DLD1 (cell line): ENCODE data around the gene NRARP.

Experiments
- in situ Hi-C: cut with HindIII; loops from 2 replicates; pipeline ENCODE4 v1.10.0; 2017; ENCODE audit warnings: low sequenced_read_pairs

The NRARP gene

GRCh38 chr9:137311986-137312851 is 10.1 kb upstream of the NRARP start:
- in situ Hi-C loops, result no loop called here

DNA sequence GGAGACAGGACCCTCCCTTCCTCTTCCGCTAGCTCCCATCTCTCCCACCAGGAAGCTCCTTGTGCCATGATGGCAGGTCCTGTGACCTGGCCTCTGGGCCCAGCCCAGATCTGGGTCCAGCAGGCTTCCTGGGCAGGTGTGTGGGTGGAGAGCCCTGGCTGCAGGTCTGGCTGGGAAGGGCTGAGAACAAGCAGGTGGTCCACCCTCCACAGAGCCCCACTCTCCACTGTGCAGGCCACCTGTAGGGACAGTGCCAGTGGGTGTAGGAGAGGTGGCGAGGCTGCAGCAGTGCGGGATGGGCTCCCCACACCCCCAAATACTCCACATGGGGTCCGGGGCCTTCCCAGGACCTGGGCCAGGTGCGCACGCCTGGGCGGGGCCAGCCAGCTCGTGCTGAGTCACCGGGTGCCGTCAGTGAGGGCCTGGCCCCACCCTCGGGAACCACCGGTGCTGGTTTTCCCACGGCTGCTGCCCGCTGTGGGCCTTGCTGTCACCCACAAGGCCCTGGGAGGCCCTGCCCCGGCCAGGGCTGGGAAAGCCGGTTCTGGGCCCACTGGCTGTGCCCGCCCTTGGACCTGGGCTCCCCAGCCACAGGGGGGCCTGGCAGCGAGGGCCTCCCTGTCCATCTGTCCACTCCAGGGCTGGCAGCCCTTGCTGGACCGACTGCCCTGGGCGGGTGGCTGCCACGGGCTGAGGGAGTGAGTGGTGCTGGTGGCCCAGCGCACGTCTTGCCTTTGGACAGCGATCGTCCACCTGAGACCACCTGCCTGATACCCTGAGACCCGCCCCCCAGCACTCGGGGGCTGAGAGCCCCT is 9.3 kb upstream of the NRARP start:
- in situ Hi-C loops, result no loop called here

GRCh38 chr9:137310189-137311052 is 8.3 kb upstream of the NRARP start:
- in situ Hi-C loops, result no loop called here

GRCh38 chr9:137309368-137310188 is 7.5 kb upstream of the NRARP start:
- in situ Hi-C loops, result no loop called here

DNA sequence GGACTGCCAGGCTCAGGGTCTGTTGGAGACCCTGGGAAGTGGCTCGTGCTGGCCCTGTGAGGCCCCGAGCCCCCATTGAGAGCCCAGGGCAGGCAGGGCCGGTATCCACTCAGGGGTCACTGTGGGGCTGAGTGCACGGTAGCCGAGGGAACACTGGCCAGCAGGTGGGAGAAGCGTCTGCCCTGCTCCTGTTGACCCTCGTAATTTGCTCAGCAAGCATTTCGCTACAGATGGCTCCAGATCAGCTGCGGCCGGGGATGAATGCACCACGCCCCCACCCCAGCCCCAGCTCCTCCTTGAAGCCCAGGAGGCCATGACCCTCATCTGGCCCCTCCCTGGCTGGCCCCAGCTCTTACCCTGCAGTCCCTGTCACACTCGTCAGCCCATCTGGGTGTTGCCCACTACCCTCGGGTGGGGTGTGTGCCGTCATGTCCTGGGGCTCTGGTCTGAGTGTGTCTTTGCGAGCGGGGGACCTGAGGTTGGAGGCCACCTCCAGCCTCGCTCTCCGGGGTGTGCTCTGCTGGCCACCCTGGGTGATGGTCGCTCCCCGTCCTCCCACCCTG is 6.1 kb upstream of the NRARP start:
- in situ Hi-C loops, result no loop called here

- in situ Hi-C loops, result no loop called here
Measured at GRCh38 chr9:137307255-137308056, 5.4 kb upstream of the NRARP start.

- in situ Hi-C loops, result no loop called here
Measured at GRCh38 chr9:137306850-137307254, 4.8 kb upstream of the NRARP start.

DNA sequence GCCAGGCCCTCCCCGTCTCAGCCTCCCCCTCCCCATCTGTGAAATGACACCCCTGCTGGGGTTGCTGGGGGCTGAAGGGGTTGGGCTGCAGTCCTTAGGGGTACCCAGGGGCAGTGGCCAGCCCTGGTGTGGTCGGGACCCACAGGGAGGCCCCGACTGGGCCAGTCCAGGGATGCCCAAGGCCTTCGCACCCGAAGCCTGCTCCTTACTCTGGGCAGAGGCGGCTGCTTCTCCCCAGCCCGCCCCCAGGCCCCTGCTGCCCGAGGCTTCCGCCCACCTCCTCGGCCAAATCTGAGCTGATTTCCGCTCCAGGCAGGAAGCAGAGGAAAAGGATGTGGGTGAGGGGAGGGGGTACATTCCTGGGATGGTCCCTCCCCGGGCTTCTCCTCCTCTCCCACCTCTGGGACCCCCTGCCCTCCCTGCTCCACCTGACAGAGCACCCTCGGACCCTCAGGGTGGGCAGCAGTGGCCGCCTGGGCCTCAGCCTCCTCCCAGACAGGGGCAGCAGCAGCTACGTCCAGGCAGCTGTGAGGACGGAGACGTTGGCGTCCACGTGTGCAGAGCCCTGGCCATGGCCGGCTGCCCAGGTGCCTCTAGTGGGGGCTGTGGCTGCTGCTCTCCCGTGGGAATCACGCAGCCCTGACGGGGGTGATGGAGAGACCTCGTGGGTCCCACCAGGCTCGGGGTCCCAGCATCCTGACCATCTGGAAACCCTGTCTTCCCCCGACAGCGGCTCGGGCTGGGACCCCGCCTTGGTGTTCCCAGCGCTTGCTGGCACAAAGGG is 4.2 kb upstream of the NRARP start:
- in situ Hi-C loops, result no loop called here

DNA sequence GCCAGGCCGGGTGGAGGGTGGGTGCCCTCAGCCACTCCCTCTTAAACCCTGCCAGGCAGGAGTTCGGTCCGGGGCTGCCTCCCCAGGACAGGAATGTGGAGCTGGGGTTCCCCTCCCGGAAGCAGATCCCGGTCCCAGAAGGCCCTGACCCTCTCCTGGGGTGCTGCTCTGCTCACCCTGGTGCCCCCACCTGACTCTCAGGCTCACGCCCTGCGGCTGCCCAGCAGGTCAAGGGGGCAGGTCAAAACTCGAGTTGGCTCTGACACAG is 3.7 kb upstream of the NRARP start:
- in situ Hi-C loops, result no loop called here

GRCh38 chr9:137305060-137305797 is 3.2 kb upstream of the NRARP start:
- in situ Hi-C loops, result no loop called here

GRCh38 chr9:137304383-137305059 is 2.5 kb upstream of the NRARP start:
- in situ Hi-C loops, result no loop called here

- in situ Hi-C loops, result no loop called here
Measured at GRCh38 chr9:137303893-137304382, 1.9 kb upstream of the NRARP start.

DNA sequence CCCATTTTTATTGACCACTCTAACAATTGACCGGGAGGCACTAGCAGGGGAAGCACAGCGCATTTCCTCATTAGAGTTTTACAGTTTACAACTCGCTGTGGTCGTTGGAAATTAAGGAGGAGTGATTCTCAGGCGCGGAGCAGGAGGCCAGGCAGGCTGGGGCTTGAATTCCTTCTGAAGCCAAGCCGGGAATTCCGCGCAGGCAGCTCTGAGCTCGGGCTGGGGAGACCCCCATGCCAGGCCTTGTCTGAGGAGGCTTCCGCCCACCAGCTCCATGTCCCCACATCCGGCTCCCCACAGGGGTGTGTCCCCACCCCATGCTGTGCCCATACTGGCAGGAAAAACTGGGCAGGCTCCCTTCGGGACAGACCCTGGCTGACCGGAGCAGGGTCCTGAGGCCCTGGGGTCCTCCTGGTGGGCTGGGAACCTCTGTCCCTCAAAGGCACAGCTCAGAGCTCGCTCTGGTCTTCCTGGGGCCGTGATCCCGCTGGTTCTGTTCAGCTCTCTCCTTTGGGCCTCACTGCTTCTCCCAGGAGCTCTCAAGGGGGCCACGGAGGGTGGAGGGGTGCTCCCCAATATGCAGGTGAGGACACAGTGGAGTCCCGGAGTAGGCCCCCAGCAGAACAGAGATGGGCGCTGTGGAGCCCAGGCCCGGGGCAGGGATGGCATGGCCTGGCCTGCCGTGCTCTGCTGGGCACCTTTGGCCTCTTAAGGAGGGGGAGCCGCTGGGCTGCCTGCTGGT is 1.3 kb upstream of the NRARP start:
- in situ Hi-C loops, result no loop called here

DNA sequence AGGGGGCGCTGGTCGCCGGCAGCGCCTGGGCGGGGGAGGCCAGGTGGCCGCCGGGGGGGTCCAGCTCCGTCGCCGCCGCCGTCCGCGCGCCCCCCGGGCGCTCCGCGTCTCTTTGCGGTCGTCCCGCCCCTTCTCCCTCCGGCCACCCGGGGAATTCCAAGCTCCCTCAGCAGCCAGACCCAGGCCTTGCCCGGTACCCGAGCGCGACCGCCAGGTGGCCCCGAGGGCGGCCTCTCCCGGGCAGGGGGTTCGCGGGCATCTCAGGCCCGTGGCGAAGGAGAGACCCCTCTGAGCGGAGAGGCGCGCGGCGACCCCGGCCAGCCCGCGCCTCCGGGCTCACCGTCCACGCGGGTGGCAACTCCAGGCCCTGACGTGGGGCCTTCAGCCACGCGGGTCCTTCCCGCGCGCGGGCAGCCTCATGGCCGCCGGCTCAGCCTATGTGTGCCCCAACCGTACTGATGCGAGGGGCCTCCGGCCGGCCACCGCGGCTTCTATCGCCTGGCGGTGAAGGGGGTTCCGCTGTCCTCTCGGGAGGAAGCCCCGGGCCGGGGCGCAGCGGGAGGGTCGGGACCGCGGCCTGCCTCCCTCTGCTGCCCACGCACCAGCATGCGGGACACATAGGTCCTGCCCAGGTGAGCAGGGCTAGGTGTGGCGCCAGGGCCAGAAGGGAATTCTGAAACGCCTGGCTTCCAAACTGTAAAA is 529 bp upstream of the NRARP start:
- in situ Hi-C loops, result no loop called here

DNA sequence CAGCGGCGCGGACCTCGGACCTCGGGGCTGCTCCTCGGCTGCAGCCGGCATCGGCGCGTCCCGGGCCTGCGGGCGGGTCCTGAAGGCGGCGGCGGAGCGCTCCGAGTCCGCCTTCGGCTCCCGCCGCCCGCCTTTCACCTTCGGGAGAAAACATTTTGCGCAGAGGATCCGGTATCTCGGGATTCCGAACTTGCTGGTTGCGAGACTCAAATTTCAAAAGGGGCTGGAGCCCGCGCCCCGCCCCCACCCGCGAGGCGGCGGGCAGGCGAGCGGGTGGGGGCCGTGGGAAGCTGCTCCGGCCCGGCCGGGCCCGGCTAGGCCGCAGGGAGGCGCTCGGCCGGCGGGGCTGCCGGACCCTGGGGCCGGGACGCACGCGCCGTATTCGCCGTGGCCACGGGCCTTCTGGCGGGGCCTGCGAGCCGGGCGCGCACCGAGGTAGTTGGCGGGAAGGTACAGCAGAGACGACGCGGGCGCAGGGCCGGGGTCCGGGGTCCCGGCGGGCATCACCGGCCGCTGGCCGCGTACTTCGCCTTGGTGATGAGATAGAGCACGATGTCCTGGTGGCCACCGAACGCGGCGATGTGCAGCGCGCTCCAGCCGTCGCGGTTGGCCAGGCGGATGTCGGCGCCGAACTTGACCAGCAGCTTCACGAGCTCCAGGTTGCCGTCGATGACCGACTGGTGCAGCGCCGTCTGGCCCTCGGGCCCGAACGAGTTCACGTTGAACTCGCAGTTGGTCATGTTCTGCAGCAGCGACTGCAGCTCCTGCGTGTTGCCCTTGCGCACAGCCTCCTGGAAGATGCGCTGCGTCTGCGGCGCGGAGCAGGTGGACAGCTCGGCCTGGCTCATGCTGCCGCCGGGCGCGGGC is 757 bp downstream of the NRARP start:
- in situ Hi-C loops, result no loop called here
